WTC11 (cell line): Measurements from ENCODE around the gene ZNF592. TPM values are rescaled to one million over a fixed set of nuclear protein-coding genes. Genes with fewer than 3 reads are reported as not detected.
A peak's percentile ranks its signal among the peaks of the same experiment; 100 is the strongest.

Experiments
- ATAC-seq: fragments of 200-7000 bp; cut with Tn5 transposase; 2 replicates; pipeline ENCODE4 v1.10.0; 2021; ENCODE audit warnings: mild to moderate bottlenecking, moderate library complexity
- CTCF ChIA-PET: fragments of 300-600 bp; sonication (Branson Sonifier 250); formaldehyde crosslinking; loops from one replicate; lab custom pipeline; 2021; ENCODE audit warnings: antibody characterized with exemption; lab: Charles Lee
- POLR2A ChIA-PET: fragments of 350-600 bp; sonication (Branson Sonifier 250); formaldehyde crosslinking; loops from one replicate; lab custom pipeline; 2021; ENCODE audit warnings: antibody characterized with exemption; lab: Charles Lee
- DNase-seq: peaks from one replicate; pipeline ENCODE4 v3.0.0; 2021; ENCODE audit warnings: low spot score
- H3K27ac Mint-ChIP-seq: 2 replicates; pipeline ENCODE4 v1.8.0; 2021; ENCODE audit warnings: mixed read lengths
- H3K27me3 Mint-ChIP-seq: 2 replicates; pipeline ENCODE4 v1.8.0; 2021; ENCODE audit warnings: low read depth, mild to moderate bottlenecking, moderate library complexity, mixed read lengths
- H3K36me3 Mint-ChIP-seq: 2 replicates; pipeline ENCODE4 v1.8.0; 2021; ENCODE audit warnings: mixed read lengths
- H3K4me1 Mint-ChIP-seq: 2 replicates; pipeline ENCODE4 v1.8.0; 2022; ENCODE audit warnings: mixed read lengths
- H3K4me3 Mint-ChIP-seq: 2 replicates; pipeline ENCODE4 v1.8.0; 2021; ENCODE audit warnings: mild to moderate bottlenecking, moderate library complexity, mixed read lengths
- H3K9me3 Mint-ChIP-seq: 2 replicates; pipeline ENCODE4 v1.8.0; 2021; ENCODE audit warnings: mixed read lengths
- CREM ChIP-seq: sonication (generic); formaldehyde crosslinking; IDR thresholded peaks from 2 replicates; pipeline ENCODE4 v1.8.1; 2022; ENCODE audit warnings: mild to moderate bottlenecking, missing genetic modification reagents, moderate library complexity
- E2F1 ChIP-seq: sonication (generic); formaldehyde crosslinking; IDR thresholded peaks from 2 replicates; pipeline ENCODE4 v1.8.0; 2022; ENCODE audit warnings: mild to moderate bottlenecking, missing genetic modification reagents
- E2F4 ChIP-seq: sonication (generic); formaldehyde crosslinking; IDR thresholded peaks from 2 replicates; pipeline ENCODE4 v1.8.1; 2022; ENCODE audit warnings: low read depth, mild to moderate bottlenecking, moderate library complexity, missing genetic modification reagents, borderline replicate concordance
- ELF4 ChIP-seq: sonication (generic); formaldehyde crosslinking; IDR thresholded peaks from 2 replicates; pipeline ENCODE4 v1.8.1; 2022; ENCODE audit warnings: low read depth, mild to moderate bottlenecking, moderate library complexity, missing genetic modification reagents
- ETV6 ChIP-seq: sonication (generic); formaldehyde crosslinking; IDR thresholded peaks from 2 replicates; pipeline ENCODE4 v1.8.1; 2022; ENCODE audit warnings: mild to moderate bottlenecking, missing genetic modification reagents
- FOXP1 ChIP-seq: sonication (generic); formaldehyde crosslinking; IDR thresholded peaks from 2 replicates; pipeline ENCODE4 v1.8.0; 2022; ENCODE audit warnings: missing genetic modification reagents, mild to moderate bottlenecking, moderate library complexity, borderline replicate concordance
- HMGA2 ChIP-seq: fragments of 250-450 bp; sonication (Bioruptor Pico); IDR thresholded peaks from 2 replicates; pipeline ENCODE4 v1.4.0; 2021; ENCODE audit warnings: mild to moderate bottlenecking, moderate library complexity
- HMGXB4 ChIP-seq: sonication (generic); formaldehyde crosslinking; IDR thresholded peaks from 2 replicates; pipeline ENCODE4 v1.8.1; 2023; ENCODE audit warnings: mild to moderate bottlenecking, moderate library complexity, missing genetic modification reagents
- IRF2 ChIP-seq: sonication (generic); formaldehyde crosslinking; IDR thresholded peaks from 2 replicates; pipeline ENCODE4 v1.8.0; 2022; ENCODE audit warnings: low read depth, missing genetic modification reagents, borderline replicate concordance
- JUN ChIP-seq: sonication (generic); formaldehyde crosslinking; IDR thresholded peaks from 2 replicates; pipeline ENCODE4 v1.8.0; 2023; ENCODE audit warnings: mild to moderate bottlenecking, missing genetic modification reagents
- KAT7 ChIP-seq: sonication (generic); formaldehyde crosslinking; IDR thresholded peaks from 2 replicates; pipeline ENCODE4 v1.8.1; 2023; ENCODE audit warnings: missing genetic modification reagents, mild to moderate bottlenecking, borderline replicate concordance
- MXD4 ChIP-seq: fragments of 250-450 bp; sonication (Bioruptor Pico); IDR thresholded peaks from 2 replicates; pipeline ENCODE4 v1.8.0; 2021; ENCODE audit warnings: mild to moderate bottlenecking, moderate library complexity, borderline replicate concordance
- MYBL2 ChIP-seq: sonication (generic); formaldehyde crosslinking; IDR thresholded peaks from 2 replicates; pipeline ENCODE4 v1.8.1; 2023; ENCODE audit warnings: mild to moderate bottlenecking, moderate library complexity, missing genetic modification reagents
- NFATC4 ChIP-seq: fragments of 250-450 bp; sonication (Bioruptor Pico); IDR thresholded peaks from 2 replicates; pipeline ENCODE4 v1.9.0; 2021; ENCODE audit warnings: mild to moderate bottlenecking
- RORB ChIP-seq: fragments of 250-450 bp; sonication (Bioruptor Pico); IDR thresholded peaks from 2 replicates; pipeline ENCODE4 v1.9.0; 2021; ENCODE audit warnings: mild to moderate bottlenecking
- SMAD3 ChIP-seq: sonication (generic); formaldehyde crosslinking; IDR thresholded peaks from 2 replicates; pipeline ENCODE4 v1.8.0; 2022; ENCODE audit warnings: missing genetic modification reagents, mild to moderate bottlenecking, borderline replicate concordance
- TCF7 ChIP-seq: sonication (generic); formaldehyde crosslinking; IDR thresholded peaks from 2 replicates; pipeline ENCODE4 v1.8.0; 2022; ENCODE audit warnings: mild to moderate bottlenecking, low read depth, missing genetic modification reagents, moderate library complexity
- TEAD1 ChIP-seq: sonication (generic); formaldehyde crosslinking; IDR thresholded peaks from 2 replicates; pipeline ENCODE4 v1.8.0; 2022; ENCODE audit warnings: mild to moderate bottlenecking, missing genetic modification reagents
- USF2 ChIP-seq: sonication (generic); formaldehyde crosslinking; IDR thresholded peaks from 2 replicates; pipeline ENCODE4 v1.8.1; 2023; ENCODE audit warnings: mild to moderate bottlenecking, missing genetic modification reagents, moderate library complexity
- ZBTB21 ChIP-seq: sonication (generic); formaldehyde crosslinking; IDR thresholded peaks from 2 replicates; pipeline ENCODE4 v1.8.1; 2023; ENCODE audit warnings: mild to moderate bottlenecking, missing genetic modification reagents, borderline replicate concordance
- ZBTB43 ChIP-seq: sonication (generic); formaldehyde crosslinking; IDR thresholded peaks from 2 replicates; pipeline ENCODE4 v1.8.1; 2023; ENCODE audit warnings: mild to moderate bottlenecking, missing genetic modification reagents
- ZNF219 ChIP-seq: sonication (generic); formaldehyde crosslinking; IDR thresholded peaks from 2 replicates; pipeline ENCODE4 v1.8.0; 2023; ENCODE audit warnings: missing genetic modification reagents, mild to moderate bottlenecking, borderline replicate concordance
- ZNF396 ChIP-seq: fragments of 250-450 bp; sonication (Bioruptor Pico); IDR thresholded peaks from 2 replicates; pipeline ENCODE4 v1.8.0; 2021; ENCODE audit warnings: mild to moderate bottlenecking, moderate library complexity, borderline replicate concordance
- ZNF425 ChIP-seq: fragments of 250-450 bp; sonication (Bioruptor Pico); conservative IDR thresholded peaks from 2 replicates; pipeline ENCODE4 v1.9.0; 2021; ENCODE audit warnings: mild to moderate bottlenecking
- ZNF512 ChIP-seq: sonication (generic); formaldehyde crosslinking; IDR thresholded peaks from 2 replicates; pipeline ENCODE4 v1.8.1; 2022; ENCODE audit warnings: missing genetic modification reagents, borderline replicate concordance
- ZNF671 ChIP-seq: fragments of 250-450 bp; sonication (Bioruptor Pico); IDR thresholded peaks from 2 replicates; pipeline ENCODE4 v1.8.0; 2021; ENCODE audit warnings: mild to moderate bottlenecking
- total RNA-seq: library from RNA; stranded (reverse); gene quantifications from 3 replicates; pipeline ENCODE4 v1.2.3, GENCODE V29; 2021

The ZNF592 gene
- total RNA-seq, 1 experiment from 2014 or later, result 28.0 TPM

GRCh38 chr15:84811828-84812227 is 63.4 kb downstream of the ZNF592 start:
- CTCF ChIA-PET, result no interaction called here
- Mint-ChIP-seq H3K36me3 (no peaks in the 10 kb centered on the region), H3K4me3 (no peak overlapping the region), H3K9me3 (no peaks in the 10 kb centered on the region), H3K27me3 (peaks cover 7% of the 10 kb centered on the region), H3K4me1 (peaks cover 4% of the 10 kb centered on the region), H3K27ac (no peak overlapping the region)
- TF ChIP-seq ZNF671 (CRISPR knock-in tag), result no peak
- TF ChIP-seq ETV6 (CRISPR knock-in tag), result no peak
- no peak for TF ChIP-seq ZNF396
- no peak for TF ChIP-seq E2F1 (CRISPR knock-in tag)
- TF ChIP-seq CREM (CRISPR knock-in tag), result no peak
- TF ChIP-seq RORB, result no peak
- no peak for TF ChIP-seq USF2 (CRISPR knock-in tag)
- no peak for TF ChIP-seq TEAD1 (CRISPR knock-in tag)
- TF ChIP-seq ZNF425 (CRISPR knock-in tag), result no peak
- TF ChIP-seq MXD4, result no peak
- no peak for TF ChIP-seq IRF2
- TF ChIP-seq FOXP1 (CRISPR knock-in tag), result no peak
- TF ChIP-seq KAT7, result no peak
- TF ChIP-seq E2F4 (CRISPR knock-in tag), result no peak
- TF ChIP-seq TCF7, result no peak
- no peak for TF ChIP-seq ZBTB43 (CRISPR knock-in tag)
- TF ChIP-seq HMGA2 (CRISPR knock-in tag), result no peak
- no peak for TF ChIP-seq ZBTB21 (CRISPR knock-in tag)
- no peak for TF ChIP-seq NFATC4 (CRISPR knock-in tag)
- no peak for DNase-seq
- ATAC-seq, result no peak
- POLR2A ChIA-PET, result no interaction called here

GRCh38 chr15:84812842-84813241 is 64.5 kb downstream of the ZNF592 start:
- Mint-ChIP-seq H3K27me3 (peaks cover 7% of the 10 kb centered on the region), H3K4me3 (no peak overlapping the region), H3K36me3 (no peaks in the 10 kb centered on the region), H3K27ac (peak overlapping the region; percentile 17; the same call in 1 of the 2 replicates), H3K9me3 (no peaks in the 10 kb centered on the region), H3K4me1 (peaks cover 5% of the 10 kb centered on the region)
- DNase-seq (no peak), ATAC-seq (no peak)
- ChIA-PET POLR2A (interaction anchor here (0.5 kb wide), 1 partner anchor 58 kb away, joined by 6 read pairs; no protein-coding TSS in a partner anchor), CTCF (interaction anchor here (0.6 to 0.8 kb wide), 2 partner anchors 237 to 1069 kb away, joined by 3 to 5 read pairs; no protein-coding TSS in a partner anchor)
- TF ChIP-seq SMAD3 (CRISPR knock-in tag), result no peak
- no peak for TF ChIP-seq ZNF512
- no peak for TF ChIP-seq ELF4 (CRISPR knock-in tag)
- TF ChIP-seq MYBL2 (CRISPR knock-in tag), result no peak
- no peak for TF ChIP-seq E2F4 (CRISPR knock-in tag)
- TF ChIP-seq ZNF219 (CRISPR knock-in tag), result no peak
- no peak for TF ChIP-seq TCF7
- TF ChIP-seq JUN (CRISPR knock-in tag), result no peak
- no peak for TF ChIP-seq HMGXB4 (CRISPR knock-in tag)
